ENCODE results near the gene MTA3.
"Not testable (repeated sequence)": the region's sequence is repeated elsewhere in the genome, so short reads cannot be mapped to it uniquely, and the experiment has no call there.

Gene MTA3

DNA sequence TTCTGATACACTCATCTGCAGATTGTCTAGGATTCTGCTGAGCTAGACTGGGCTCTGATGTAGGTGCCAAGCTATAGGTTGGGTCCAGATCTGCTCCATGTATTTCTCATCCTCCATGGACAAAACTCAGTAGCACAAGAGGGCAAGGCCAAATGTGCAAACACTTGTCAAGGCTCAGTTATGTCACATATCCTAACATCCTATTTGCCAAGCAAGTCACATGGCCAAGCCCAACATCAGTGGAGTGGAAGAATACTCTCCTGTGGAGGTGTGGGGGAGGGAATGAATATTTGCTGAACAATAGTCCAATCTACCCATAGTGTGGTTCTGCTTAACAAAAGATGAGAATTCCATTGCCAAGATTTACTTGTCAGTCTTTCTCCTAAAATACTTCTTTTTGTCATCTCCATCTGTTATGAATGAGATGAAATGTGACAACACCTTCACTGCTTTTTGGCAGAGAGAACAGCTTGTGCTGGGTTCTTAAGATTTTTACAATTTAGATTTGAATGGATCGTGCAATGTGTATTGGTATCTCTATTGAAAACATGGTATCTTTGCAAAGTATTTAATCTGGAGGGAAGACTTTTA lies 105.7 kb downstream of the MTA3 start:
- DNase-seq, result no peak

DNA sequence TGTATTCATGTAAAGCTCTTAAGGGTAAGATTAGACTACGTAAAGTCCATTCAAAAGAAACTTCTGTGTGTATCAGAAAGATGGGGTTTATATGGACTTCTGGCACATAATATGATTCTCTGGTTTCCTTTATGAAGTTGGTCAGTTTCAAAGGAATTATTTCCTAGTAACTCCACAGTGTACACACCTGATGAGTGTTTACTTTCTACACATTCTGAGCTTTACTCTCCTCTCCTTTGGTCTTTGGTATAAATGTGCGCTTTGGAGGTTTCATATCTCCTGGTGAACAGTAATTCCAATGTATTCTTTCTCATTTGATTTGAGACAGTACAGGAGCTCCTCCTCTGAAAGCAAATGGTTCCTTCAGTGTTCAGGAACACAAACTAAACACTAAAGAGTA lies 107.4 kb downstream of the MTA3 start:
- no peak for DNase-seq

DNA sequence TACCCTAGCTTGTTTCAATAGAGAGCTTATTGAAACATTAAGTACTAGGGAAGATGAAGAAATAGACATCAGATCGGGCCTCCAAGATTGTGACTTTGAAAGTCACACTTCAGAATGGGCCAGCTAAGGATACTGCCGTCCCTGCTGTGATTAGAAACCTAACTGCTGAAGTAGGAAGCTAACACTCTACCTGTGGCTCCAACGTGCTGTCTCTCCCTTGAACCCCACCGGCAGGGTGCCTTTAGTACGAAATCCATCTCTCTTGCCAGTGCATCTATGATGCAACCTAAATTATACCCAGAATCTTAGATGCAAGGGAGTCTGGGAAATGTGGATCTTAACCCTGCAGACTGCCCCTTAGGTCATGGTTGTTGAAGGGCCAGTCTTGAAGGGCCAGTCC lies 116.9 kb downstream of the MTA3 start:
- no peak for DNase-seq

DNA sequence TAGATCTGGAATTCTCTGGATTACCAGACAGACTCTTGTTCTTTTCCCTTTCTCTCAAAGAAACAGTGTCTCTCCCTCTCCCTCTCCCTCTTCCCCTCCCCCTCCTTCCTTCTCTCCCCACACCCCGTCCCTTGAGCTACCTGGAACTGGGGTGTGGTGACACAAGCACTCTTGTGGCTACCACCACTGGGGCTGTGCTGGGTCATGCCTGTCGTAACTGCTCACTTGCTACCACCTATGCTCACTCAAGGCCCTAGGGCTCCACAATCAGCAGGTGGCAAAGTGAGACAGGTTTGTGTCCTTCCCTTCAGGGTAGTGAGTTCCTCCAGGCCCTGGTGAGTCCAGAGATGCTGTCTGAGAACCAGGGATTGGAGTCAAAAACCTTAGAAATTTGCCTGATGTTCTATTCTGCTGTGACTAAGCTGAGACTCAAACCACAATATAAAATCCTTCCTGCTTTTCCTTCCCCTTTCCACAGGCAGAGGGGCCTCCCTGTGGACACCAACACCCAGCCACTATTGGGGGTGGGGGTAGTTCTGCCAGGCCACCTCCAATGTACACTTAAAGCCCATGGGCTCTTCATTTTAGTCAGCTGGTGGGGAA lies 124.7 kb downstream of the MTA3 start:
- no peak for DNase-seq

DNA sequence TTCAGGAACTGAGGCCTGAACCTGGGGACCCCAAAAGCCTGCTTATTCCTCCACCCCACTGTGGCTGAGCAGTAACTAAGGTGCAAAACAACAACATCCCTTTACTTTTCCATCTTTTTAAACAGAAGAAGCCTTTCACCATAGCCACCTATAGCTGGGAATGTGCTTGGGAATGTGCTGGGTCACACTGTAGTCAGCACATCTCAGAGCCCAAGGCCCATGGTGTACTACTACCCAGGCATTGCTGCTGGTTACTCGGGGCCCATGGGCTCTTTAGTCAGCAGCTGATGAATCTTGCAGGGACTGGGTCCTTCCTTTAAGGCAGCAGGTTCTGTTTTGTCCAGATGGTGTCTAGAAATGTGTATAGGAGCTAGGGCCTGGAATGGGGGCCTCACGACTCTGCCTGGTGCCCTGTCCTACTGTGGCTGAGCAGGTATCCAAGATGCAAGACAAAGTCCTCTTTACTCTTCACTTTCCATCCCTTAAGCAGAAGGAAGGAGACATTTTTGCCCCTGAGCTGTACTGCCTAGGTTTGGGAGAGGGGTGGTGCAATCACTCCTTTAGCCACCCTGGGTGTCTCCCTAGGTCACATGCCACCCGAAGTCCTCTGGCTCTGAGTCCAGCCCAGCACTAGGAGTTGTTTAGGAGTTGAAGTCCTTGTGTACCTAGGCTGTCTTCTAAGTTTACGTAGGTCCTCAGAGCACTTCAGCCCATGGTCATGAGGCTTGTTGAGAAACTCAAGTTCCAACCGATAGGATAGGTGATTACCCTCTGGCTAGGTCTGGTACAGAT lies 125.5 kb downstream of the MTA3 start:
- no peak for DNase-seq

DNA sequence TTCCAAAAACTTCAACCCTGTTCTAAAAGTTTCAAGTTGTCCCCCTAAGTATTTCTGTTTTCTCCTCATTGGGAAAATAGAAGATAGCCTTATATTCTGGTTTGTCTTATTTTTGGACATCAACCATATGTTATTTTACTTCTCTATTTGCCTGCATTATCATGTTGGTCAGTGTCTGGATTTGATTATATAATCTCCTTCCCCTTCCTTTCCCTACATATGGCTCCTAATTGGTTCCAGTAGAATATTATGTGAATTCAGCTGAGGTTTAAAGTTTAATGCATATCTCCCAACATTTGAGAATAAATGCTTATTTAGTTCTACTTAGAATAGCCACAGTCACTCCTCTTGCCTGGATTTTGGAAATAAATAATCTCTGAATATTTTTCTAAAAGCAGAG lies 128.6 kb downstream of the MTA3 start:
- DNase-seq, result no peak

DNA sequence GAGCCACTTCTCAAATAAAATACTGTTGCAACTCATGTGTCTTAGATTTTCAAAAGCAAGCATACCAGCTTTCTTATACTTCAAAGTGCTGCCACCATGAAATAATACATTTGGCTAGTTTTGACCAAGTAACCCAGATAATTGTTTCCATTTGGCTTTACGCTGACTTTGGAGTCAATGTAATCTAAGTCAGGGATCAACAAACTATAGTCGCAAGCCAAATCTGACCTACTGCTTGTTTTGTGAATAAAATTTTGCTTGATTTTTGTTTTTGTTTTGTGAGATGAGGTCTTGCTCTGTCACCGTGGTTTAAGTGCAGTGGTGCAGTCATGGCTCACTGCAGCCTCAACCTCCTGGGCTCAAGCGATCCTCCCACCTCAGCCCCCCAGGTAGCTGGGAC lies 130.5 kb downstream of the MTA3 start:
- DNase-seq, result no peak

DNA sequence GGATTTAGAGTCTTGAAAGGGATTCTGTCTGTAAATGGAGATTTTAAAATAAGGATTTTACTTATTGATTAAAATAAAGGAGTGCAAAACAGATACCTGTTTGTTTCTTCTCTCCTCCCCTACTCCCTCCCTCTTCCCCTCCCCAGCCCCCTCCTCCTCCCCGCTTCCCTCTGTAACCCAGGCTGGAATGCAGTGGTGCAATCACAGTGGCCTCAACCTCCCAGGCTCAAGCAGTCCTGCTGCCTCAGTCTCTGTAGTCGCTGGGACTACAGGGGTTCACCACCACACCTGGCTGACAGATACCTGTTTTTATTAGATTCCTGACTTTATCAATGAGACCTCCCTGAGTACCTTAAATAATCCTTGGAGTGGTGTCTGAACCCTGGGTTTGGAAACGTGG lies 138.4 kb downstream of the MTA3 start:
- DNase-seq, result no peak

DNA sequence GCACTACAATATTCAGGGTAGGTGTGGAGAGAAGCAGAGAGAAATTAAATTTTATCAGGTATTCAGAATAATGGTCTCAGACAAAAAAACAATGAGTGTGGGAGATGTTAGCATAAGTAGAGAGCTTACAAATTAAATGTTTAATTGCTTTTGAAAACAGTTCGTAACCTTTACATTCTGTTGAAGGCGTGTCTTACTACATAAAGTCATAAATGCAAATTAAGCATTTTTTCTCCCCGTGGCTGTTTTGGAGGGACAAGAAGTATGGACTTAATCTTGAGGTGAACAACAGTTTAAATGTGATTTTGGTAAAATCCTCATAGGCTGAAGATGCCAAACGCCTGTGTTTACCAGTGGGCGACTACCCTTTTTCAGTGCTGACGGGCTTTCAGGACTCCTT lies 139.7 kb downstream of the MTA3 start:
- DNase-seq, result no peak

DNA sequence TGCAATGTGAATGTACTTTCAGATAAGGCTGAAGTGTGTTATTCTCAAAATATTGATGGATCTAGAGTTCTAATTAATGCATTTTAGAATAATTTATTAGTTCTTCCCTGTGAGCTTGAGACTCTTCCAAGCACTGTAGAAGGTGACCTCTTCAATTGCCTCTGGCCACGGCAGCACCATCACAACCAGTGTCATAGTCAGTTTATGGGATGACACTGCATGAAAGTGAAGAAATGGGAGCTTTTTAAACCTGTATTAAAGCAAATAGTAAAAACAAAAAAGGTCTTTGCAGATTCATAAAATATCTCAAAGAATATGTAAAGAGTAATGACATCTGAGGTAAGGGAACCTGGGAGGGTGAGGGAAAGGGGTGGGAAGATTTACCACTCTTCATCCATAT lies 143.5 kb downstream of the MTA3 start:
- DNase-seq, result no peak

DNA sequence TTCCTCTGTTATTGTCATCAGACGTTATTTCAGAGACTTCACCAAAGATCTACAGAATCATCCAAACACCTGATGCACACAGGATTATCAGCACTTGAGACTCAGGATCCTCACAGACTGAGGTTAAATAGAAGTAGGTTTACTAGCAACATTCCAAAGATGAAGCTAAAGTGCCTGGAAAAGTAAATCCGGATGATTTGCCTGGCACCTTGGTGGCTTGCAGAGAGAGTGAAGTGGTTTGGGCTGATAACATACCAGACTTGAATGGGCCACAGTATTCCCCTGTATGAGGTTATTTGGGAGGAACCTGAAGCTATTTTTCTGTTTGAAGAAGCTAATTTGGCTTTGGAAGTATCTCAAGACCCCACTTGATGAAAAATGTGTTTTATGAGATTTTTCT lies 144.5 kb downstream of the MTA3 start:
- DNase-seq, result no peak

DNA sequence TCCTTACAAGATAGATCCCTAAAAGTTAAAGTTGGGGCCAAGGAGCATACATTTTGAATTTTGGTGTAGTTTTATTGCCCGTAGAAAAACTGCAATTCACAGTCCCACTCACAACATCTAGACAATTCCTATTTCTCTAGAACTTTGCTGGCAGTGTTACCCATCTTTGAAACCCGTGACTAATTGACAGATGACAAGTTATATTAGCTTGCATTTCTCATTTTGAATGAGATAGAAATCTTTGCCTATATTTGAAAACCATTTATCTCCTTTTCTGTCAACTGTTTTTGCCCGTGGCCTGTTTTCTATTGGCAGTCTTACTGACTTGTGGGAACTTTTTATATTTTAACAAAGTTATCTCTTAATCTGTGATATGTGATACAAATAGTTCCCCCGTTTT lies 145.5 kb downstream of the MTA3 start:
- DNase-seq, result no peak

DNA sequence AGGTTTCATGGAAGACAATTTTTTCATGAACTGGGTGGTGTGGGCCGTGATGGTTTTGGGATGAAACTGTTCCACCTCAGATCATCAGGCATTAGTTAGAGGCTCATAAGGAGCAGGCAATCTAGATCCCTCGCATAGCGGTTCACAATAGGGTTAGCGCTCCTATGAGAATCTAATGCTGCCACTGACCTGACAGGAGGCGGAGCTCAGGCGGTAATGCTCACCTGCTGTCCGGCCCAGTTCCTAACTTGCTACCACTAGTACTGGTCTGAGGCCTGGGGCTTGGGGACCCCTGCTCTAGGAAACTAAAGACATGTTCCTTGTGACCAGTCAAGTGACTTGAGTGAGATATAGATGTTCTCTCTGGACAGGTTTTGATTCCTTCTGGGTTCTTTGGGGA lies 146.3 kb downstream of the MTA3 start:
- no peak for DNase-seq

DNA sequence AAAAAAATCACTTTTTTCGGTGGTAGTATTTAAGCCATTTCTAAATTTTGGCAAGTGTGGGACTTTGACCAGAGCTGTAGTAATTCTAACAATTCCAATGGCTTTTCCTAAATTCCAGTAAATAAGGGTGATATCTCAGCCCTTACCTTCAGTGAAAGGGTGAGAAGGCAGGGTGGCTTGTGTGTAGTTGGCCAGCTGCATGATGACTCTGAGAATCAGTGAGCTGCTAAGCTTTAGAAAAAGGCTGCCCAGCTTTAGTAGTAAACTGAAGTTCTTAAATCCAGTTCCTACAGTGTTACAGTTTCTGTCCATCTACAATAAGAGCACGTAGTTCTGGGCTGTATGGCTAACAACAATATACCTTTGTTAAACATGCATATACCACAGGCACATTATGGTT lies 153.5 kb downstream of the MTA3 start:
- DNase-seq, result no peak

DNA sequence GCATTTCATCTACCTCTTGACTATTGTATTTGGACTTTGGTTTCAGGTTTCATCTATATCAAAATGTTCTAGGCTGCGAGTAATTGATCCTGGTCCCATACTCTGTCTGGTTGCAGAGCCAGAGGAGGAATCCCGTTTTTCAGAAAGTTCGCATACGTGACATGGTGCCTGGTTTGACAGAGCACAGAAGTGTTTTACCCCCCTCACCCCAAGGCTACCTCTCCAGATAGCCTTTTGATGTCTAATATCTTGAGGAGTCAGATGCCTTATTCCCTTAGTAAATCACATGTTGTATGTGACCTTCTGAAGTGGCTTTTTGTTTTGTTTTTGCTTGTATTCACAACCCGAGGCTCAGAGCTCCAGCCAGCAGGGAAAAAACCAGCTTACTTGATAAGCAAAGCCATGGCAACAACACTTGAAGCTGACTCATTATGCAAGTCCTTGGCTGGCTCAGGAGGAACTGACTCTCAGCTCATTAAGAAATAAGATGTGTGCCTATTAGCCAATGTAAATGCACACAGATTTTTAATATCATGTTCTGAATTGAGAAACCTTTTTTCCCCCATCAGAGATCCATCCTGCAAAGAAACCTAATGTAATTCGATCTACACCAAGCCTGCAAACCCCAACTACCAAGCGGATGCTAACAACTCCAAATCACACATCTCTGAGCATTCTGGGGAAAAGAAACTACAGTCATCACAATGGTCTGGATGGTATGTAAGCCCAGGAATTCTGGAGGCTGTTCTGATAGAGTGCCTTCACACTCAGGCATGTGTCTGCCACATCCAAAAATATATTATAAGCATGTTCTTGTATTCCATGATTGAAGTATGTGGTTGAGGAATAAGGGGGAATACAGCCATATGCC lies 154.1 kb downstream of the MTA3 start:
- DNase-seq, result peak; percentile 34

DNA sequence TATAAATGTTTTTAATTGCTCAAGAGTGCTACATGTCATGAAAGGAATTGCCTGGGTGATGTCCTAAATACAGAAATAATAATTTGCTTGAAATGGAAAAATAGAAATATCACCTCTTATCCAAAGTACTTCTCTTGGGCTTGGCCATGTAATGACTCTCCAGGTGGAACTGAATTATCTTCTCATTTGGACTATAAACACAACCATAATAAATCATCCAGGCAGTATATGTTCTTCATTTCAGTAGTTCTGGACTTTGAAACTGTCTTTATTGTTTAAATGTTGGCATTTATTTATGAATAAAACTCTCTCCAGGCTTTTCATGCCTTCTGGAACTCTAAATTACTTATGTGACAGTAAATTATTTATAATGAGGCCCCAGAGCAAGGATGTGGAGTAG lies 155.0 kb downstream of the MTA3 start:
- no peak for DNase-seq

DNA sequence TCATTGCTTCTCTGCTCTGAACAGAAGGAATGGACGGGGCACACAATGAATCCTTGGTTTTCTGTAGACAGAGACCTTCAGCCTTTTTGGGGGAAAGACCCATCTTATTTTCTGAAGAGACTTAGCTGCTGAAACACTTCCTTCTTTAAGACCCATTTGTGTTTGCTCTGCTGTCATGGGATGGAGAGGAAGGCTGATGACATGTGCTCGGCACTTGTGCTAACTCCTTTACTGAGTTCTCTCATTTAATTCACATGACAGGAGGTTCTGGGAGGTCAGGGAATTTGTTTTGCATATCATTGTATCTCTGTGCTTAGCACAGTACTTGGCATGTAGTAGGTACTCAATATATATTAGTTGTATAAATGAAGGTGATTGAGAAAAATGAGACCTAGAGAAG lies 156.5 kb downstream of the MTA3 start:
- DNase-seq, result no peak

DNA sequence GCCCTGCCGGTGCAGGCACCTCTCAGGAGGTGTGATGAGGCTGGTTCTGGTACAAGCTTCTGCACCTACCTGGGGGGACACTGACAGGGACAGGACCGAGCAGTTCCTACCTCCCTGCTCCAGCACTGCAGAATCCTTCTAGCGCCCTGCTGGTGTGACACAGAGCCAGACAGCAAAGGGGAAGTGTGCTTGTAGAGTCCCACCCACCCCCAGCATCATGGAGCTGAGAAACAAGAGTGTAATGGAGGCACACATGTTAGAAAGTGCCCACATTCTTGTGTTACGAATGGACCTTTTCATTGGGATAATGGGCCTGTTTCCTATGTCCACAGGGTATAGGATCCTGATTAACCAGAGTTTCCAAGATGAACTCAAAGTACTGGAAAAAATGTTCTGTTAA lies 157.2 kb downstream of the MTA3 start:
- DNase-seq, result no peak

DNA sequence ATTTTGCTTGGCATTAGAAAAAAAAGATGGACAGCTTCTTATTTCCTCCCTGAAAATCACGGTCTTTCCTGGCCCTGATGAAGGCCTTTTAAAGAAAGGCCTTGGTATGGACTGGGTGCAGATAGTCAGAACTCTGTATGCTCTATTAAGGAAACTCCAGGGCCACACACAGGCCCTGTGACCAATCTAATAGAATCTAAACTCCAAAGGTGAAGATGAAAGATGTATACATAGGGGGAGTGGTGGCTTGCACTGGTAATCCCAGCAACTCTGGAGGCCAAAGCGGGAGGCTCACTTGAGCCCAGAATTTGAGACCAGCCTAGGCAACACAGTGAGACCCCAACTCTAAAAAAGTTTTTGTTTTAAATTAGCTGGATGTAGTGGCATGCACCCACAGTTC lies 158.2 kb downstream of the MTA3 start:
- no peak for DNase-seq

DNA sequence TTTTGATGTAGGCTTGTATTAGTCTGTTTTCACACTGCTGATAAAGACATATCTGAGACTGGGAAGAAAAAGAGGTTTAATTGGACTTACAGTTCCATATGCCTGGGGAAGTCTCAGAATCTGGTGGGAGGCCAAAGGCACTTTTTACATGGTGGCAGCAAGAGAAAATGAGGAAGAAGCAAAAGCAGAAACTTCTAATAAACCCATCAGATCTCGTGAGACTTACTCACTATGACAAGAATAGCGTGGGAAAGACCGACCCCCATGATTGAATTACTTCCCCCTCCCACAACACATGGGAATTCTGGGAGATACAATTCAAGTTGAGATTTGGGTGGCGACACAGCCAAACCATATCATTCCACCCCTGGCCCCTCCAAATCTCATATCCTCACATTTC lies 162.9 kb downstream of the MTA3 start:
- not testable (repeated sequence) for DNase-seq

DNA sequence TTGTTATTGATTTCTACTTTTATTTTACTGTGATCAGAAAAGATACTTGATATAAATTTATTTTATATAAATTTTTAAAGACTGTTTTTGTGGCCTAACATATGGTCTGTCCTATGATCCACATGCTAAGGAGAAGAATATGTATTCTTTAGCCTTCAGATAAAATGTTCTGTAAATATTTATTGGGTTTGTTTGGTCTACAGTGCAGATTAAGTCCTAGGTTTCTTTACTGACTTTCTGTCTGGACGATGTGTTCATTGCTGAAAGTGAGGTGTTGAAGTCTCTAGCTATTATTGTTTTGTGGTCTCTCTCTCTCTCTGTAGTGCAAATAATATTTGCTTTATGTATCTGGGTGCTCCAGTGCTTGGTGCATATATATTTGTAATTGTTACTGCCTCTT lies 165.4 kb downstream of the MTA3 start:
- DNase-seq, result no peak

DNA sequence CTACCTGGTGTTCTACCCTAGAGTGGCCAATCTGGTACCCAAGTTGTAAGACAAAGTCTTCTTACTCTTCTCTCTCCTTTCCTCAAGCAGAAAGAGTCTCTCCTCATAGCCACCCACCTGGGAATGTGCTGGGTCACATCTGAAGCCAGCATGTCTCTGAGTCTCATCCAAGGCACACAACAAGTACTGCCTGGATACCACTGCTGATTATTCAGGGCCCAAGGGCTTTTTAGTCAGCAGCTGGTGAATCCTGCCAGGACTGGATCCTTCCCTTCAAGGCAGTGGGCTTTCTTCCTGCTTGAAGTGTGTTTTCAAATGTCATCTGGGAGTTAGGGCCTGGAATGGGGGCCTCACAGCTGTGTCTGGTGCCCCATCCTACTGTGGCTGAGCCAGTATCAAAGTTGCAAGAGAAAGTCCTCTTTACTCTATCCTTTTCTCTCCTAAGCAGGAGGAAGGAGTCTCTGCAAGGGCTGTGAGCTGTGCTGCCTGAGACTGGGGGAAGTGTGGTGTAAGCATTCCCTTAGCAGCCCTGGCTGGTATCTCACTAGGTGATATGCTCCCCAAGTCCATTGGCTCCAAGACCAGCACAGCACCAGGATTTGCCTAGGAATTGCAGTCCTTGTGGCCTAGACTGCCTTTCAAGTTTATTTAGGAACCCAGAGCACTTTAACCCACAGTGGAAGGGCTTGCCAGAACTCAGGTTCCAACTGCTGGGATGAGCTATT lies 168.3 kb downstream of the MTA3 start:
- DNase-seq, result no peak

DNA sequence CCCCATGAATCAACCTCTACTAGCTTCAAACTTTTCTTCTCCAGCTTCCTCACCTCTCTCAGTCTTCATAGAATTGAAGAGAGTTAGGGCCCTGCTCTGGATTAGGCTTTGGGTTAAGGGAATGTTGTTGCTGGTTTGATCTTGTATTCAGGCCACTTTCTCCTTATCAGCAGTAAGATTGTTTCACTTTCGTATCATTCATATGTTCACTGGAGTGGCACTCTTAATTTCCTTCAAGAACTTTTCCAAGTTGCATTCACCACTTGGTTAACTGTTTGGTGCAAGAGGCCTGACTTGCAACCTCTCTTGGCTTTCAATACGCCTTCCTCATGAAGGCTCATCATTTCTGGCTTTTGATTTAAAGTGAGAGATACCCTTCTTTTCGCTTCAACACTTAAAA lies 172.7 kb downstream of the MTA3 start:
- DNase-seq, result no peak

All from stimulated activated CD4-positive, alpha-beta T cell treated with anti-CD3 and anti-CD28 coated beads, Interleukin-15, amount 100 ng/mL, for 24 hours (primary cell).